ENCODE results near the gene SGPL1.
"Not testable (repeated sequence)": the region's sequence is repeated elsewhere in the genome, so short reads cannot be mapped to it uniquely, and the experiment has no call there.

The SGPL1 gene, protein sequence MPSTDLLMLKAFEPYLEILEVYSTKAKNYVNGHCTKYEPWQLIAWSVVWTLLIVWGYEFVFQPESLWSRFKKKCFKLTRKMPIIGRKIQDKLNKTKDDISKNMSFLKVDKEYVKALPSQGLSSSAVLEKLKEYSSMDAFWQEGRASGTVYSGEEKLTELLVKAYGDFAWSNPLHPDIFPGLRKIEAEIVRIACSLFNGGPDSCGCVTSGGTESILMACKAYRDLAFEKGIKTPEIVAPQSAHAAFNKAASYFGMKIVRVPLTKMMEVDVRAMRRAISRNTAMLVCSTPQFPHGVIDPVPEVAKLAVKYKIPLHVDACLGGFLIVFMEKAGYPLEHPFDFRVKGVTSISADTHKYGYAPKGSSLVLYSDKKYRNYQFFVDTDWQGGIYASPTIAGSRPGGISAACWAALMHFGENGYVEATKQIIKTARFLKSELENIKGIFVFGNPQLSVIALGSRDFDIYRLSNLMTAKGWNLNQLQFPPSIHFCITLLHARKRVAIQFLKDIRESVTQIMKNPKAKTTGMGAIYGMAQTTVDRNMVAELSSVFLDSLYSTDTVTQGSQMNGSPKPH

DNA sequence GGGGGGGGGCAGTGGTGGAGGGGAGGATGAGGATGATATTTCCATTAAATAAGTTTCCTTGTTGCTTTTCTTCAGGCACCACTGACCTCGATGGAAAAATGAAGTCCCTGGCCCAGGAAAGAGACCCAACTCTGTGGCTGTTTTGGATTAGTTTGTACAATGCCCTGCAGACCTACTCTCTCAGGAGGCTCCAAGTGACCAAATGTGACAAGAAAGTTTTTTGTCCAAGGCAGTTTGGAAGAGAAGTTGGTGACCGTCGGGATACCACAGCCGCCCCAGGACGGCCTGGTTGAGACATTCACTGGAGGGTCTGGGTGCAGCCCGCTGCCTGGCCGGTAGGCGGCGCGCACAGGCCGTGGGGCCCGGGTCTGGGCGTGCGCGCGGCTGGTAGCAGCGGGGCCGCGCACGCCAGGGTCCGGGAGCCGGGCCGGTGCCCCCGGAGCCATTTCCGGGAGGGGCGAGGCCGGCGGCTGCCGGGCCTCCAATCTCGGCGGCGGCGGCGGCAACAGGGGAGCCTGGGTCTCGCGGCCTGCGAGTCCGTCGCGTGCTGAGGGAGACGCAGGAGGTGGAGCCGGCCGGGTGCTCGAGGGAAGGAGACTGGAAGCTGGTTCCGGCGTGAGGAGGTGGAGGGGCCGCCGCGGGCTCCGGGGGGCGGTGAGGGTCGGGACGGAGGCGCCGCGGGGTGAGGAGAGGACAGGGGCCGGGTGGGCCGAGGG lies at the start of gene SGPL1:
TSS of gene SGPL1 (plus strand) at position 445 of the 716 bp plus-strand sequence. CDS start 906 bp downstream, outside the sequence.
- peak; percentile 78 for DNase-seq (ENCODE audit: low spot score)

DNA sequence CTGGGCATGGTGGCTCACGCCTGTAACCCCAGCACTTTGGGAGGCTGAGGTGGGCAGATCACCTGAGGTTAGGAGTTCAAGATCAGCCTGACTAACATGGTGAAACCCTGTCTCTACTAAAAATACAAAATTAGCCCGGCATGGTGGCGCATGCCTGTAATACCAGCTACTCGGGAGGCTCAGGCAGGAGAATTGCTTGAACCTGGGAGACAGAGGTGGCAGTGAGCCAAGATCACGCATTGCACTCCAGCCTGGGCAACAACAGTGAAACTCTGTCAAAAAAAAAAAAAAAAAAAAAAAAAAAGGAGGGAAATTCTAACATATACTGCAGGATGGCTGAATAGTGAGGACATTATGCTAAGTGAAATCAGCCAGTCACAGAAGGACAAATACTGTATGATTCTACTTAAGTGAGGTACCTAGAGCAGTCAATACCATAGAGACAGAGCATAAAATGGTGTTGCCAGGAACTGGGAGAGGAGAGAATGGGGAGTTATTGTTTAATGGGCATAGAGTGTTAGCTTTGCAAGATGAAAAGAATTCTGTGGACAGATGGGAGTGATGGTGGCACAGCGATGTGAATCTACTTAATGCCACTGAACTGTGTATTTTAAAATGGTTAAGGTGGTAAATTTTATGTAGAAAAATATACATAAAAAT lies 47.6 kb upstream of the SGPL1 start:
- DNase-seq (ENCODE audit: low spot score) = not testable (repeated sequence)

DNA sequence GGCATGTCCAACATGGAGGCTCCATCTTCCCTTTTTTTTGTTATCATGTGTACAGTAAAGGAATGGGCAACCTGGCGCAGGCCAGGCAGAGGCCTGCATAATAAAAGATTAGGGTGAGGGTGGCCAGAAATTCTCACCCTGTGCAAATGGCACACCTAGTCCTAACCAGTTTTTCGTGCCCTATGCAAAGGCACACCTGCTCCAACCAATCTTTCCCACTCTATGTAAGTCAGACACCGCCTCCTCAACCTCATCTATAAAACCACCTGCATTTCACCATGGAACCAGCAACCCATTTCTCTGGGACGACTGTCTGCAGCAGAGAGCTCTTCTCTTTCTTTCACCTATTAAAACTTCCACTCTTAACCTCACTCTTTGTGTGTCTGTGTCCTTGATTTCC lies 46.6 kb upstream of the SGPL1 start:
- no peak for DNase-seq (ENCODE audit: low spot score)

DNA sequence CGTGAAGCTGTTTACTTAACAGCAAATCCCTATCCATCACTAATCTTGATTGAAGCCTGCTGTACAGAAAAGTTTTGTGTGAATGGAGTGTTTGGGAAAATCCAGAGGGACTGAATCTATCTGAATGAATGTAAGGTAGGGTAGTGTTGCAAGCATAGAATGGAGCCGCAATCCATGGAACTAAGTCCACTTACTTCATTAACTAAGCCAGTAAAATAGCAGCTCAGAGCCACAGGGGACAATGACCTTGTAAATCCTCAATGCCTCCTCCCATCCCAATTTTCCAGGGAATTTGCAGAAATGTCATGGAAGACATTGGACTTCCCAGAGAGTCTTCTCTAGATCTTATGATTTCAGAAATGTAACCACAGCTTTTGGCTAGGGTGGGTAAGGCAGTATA lies 45.7 kb upstream of the SGPL1 start:
- no peak for DNase-seq (ENCODE audit: low spot score)

DNA sequence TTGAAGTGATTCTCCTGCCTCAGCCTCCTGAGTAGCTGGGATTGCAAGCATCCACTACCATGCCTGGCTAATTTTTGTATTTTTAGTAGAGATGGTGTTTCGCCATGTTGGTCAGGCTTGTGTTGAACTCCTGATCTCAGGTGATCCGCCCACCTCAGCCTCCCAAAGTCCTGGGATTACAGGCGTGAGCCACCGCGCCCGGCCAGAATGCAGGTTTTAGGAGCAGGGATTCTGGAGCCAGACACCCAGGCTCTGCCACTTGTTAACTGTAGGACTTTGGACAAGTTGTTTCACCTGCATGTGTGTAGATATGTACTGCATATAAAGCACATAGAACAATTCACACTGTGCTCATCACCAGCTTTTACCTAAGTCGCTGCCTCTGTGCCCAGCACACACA lies 45.2 kb upstream of the SGPL1 start:
- not testable (repeated sequence) for DNase-seq (ENCODE audit: low spot score)

DNA sequence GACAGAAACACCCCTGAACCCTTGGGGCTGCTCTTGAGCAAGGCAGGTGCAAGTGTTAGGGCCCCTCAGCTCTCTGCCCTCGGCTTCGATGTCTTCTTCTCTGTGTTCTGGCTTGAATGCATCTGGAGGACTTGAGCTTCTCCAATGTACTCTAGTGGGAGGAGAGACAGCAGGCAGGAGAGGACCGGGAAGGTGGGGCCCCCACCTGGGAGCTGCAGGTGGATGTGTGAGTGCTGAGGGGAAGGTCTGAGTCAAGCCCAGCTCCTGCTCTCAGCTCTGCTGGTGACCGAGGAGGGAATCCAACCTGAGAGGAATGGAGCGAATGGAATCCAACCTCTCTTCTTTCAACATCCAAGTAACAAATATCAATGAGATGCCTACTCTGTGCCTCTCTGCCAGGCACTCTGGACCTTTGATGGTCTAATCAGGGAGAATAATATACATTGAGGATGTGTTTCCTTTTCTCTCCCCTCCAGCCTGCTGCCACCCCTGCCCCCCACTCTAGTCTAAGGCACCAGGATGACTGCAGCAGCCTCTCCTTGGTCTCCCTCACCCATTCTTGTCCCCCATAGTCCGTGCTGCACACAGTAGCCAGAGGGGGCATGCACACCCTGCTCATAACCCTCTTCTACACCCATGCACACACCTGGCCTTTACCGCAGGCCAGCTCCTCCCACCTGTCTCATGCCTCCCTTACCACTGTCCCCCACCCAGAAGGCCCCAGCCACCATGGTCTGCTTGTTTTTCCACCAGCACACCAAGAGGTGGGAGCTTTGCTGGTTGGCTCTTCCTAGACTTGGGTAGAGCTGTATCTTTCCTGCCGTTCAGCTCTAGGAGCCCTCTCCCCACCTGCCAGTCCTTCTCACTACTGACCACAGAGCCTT lies 44.2 kb upstream of the SGPL1 start:
- DNase-seq (ENCODE audit: low spot score) = no peak

DNA sequence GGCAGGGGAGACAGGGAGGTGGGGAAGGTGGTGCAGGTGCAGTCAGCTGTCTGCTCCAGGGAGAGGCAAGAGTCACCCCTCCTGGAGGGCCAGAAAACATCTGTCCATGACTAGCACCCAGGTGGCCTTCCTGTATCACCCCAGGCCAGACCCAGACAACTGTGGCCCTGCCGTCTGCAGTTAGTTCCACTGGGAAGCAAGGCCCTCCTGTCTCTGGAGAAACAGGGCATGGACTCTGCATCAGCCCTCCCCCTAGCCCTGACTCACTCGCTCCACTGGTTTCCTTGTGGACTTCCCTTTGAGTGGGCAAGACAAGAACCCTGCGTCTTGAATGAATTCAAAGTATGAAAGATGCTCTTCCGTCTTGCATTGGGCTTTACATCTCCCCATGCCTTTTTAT lies 43.1 kb upstream of the SGPL1 start:
- DNase-seq (ENCODE audit: low spot score) = no peak

DNA sequence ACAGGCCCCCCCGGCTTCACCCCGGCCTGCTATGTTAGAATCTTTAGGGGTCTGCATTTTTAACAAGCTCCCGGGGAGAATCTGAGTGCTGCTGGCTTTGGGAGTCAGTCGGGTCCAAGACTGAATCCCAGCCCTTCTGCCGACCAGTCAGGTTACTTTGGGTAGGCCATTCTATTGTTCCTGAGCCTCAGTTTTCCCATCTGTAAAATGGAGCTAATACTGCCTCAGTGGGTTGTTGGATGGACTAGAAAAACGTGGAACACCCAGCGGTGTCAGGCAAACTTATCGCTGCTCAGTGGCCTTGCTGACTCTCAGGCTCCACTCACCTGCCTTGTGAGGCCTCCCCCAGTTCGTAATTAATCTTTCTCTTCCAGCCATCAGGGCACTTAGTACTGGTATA lies 42.3 kb upstream of the SGPL1 start:
- no peak for DNase-seq (ENCODE audit: low spot score)

DNA sequence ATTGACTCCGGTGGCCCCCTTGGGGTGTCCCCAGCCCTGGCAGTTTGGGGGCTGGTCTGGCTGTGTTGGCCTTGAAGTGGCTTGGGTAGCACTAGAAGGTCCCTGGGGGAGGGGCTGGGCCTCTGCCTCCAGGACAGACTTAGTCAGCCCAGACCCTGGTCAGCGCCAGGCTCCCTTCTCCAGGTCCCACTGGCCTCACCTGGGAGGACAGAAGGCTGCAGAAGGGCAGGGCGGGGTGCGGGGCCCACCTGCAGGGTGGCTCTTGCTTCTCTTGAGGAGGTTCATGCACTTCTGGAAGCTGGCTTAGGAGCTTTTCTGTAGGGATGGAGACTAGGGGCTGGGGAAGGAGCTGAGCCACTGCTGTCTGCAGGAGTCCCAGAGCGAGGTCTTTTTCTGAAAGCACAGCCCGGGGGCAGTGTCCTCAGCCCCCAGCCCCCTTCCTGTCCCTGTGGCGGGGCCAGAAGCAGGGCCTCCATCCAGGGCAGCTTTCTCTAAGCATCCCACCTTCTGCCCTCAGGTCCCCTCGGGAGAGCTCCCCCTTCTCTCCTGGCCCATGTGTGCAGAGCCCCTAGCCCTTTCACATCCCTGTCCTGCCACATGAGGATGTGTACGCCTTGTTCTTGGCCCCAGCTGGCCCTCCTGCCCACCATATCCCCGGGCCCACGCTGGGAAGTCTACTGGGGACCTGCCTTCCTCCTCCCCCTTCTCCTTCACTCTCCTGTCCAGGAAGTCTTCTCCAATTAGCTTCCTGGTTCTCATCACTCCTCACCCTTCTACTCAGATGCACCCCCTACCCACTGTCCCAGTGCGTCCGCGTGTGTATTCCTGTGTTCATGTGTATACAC lies 41.6 kb upstream of the SGPL1 start:
- no peak for DNase-seq (ENCODE audit: low spot score)

DNA sequence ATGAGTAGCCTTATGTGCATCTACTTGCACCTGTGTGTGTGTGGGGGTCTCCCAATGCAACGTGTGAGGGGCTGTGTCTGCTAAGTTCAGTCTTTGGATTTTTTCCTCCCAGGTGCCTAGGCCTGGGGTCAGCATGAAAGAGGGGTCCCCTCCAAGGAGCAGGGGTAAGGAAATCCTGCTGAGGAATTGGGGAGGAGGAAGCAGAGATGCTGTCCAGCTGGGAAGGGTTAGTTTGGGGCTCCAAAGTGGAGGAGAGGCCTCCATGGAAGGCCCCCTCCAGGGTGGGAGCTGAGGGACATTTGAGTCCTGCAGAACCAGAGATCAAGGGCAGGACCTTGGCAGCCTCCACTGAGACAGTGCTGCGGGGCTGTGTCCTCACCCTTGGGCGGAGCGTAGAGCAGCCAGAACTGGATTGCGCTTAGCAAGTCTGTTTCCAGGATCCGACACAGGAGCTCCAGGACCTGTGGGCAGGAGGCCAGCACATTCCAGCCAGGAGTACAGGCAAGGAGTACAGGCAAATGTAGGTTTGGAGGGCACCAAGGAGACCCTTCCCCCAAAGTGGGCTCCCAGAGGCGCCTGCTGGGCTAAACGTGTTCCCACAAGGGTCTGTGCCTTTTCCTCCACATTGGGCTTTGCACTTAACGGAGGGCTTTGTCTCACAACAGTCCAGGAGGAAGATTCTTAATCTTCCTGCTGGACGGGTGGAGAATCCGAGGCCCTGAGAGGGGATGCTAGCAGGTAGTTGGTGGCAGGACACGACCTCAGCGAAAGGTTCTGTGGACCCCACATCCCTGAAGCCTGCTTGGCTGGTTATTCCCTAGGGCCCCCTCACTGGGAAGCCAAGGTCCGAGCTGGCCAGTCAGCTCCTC lies 40.7 kb upstream of the SGPL1 start:
- DNase-seq (ENCODE audit: low spot score) = no peak

DNA sequence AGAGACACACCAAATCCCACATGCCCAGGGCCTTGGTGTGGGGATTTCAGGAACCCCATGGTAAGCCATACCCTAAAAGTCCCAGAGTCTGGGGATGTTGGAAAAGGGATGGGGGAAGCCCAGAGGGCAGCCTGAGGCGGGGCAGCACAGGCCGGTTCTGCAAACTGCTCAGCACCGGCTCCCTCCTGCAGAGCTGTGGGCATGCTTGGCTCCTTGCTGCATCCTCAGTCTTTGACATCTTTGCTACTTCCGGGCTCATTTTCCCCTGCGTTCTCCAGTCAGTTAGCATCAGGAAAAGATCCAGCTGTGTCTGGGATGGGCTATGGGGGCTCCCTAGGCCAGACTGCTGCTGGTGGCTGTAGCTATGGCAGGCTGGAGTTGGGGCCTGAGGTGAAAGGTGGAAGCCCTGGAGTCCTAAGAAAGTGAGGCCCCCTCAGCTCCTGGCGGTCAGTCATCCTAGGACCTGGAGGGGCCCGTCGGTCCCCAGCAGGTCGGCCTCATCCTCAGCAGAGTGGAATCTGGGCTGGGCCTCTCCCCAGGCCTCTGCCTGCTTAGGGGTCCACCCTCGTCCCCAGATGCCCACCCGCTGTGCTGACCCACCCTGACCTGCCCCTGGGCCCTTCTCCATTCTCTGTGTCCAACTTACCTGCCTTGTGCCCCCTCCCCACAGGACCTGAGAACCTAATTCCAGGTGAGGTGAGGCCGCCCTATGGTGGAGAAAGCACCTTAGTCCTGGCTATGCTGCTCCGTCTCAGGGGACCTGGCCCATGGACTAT lies 39.9 kb upstream of the SGPL1 start:
- DNase-seq (ENCODE audit: low spot score) = no peak

DNA sequence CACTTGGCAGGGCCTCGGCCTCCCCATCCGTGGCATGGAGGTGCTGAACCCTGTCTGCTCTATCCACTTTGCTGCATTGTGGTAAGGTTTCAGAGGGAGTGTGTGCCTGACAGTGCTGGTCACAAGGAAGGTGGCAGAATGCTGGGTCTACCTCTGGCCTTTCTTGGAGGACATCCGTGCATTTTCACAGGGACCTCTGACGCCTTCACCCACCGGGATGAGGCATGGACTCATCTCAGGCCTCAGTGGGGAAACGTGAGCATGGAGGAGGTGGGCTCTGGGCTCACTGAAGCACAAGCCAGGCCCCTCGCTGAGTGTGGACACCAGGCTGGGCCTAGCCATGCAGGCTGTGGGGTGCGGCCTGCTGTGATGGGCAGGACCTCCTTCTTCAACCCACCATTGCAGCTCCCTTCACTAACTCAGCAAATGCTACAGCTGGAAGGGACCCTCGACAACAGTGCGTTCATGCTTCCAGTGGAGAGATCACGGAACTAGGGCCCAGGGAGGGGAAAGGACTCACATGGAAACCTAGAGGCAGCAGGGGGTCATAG lies 39.2 kb upstream of the SGPL1 start:
- no peak for DNase-seq (ENCODE audit: low spot score)

DNA sequence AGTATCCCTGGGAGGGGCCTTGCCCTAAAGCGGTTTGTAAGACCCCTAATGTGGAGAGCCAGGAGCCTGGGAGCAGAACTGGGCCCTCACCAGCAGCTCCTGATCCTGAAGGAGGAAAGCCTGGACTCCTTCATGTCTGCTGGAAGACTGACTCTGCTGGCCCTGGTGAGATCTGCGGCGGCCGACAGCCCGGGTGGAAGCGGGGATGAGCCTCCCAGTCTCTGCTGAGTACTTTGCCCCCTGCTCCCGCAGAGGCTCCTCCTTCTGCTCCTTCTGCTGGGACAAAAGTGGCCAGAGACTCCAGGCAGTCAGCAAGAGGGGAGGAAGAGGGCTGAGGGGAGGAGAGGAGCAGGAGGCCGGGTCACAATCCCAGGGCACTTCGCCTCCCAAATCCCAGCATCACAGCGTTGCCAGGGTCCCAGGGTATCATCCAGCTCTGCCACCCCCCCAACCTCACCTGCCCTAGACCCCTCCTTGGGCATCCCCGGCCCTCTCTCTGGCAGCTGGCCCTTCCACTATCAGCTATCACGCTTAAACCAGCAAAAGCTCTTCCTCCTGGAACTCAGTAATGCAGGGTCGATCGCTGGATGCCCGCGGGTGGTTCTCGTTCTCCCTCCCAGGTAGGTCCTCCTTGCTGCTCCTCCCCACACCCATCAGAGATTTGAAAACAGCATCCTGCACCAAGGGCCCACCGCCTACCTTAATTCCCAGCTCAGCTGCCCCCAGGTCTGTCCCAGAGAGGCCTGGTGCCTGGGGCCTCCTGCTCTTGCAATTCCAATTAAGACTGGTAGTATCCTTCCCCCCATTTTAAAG lies 38.5 kb upstream of the SGPL1 start:
- no peak for DNase-seq (ENCODE audit: low spot score)

DNA sequence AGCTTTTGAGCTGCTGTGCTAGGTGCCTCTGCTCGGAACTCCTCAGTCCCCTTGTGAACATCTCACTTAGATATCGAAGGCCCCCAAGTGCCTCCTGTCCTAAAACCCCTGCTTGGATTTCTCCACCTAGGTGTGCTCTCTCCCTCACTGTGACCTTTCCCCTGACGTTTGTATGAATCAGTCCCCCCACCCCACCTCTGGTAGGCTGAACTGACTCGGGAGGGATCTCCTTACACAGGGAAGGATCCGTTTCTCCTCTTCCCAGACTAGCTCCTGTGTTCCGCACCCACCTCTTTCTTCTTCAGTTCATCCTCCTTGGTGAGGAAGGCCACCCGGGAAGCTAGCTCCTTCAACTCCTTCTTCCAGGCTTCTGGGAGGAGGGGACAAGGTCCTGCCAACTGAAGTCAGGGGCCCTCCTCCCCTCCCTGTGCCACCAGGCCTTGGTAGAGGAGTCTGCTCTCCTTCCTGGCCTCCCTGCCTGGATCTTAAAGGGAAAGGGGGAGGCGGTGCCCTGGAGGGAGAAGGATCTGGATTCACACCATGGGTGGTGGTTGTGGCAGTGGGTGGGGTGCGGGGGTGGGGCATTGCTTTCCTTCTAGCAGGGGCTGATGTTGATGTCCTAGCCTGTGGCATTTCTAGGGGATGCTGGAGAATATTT lies 37.4 kb upstream of the SGPL1 start:
- DNase-seq (ENCODE audit: low spot score) = no peak

DNA sequence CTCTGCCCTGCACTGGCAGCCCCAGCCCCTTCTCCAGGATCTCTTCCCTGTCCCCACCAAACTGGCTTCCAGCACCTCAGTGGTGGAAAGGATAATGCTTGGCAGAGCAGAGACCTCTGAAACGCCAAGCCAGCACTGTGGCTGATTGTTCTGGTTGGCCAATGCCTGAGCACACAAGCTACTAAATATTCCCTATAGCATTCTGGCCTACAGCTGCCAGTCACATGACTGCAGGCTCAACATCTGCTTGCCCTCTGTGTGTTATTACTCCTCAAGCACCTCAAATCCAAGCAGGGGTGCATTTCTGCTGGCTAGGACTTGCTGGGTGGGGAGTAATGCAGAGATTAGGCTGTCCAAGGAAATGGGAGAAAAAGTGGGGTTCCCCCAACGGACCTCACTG lies 36.7 kb upstream of the SGPL1 start:
- DNase-seq (ENCODE audit: low spot score) = peak; percentile 22

DNA sequence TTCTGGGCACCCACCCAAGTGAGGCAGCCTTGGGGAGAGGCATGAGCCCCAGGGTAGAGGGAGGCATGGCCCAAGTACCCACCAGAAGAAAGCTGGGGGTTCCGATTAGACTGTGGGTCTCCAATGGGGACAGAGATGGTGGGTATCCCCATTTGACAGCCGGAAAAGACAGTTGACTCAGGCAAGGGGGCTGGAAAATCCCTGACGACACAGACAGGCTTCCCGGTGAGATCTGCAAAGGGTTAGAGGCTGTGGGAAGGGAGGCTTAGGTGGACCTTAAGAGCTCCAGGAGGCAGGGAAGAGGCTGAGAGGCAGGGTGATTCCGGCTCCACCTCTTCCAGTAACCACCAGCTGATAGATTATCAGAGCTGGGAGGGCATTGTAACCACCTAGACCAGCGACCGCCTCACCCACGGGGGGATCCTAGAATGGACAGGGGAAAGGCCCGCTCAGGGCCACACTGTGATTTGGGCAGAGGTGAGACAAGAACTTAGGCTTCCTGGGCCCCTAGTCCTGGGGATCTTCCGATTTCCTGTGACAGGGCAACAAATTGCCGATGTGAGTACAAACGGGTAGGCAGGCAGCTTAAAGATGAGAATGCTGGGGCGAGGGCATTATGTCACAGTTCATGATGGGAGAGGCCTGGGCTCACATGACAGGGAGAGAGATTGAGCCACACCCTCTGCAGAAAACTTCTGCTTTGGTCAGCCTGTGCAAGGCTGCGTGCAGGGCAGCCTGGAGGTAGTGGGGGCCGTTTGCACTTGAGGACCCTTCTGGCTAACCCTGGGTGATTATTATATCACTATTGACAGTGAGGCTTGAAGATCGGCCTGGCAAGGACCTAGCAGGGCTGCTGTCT lies 36.0 kb upstream of the SGPL1 start:
- DNase-seq (ENCODE audit: low spot score) = no peak
